H9 (cell line): Measurements from ENCODE around the gene OVAAL. TPM values are rescaled to one million over a fixed set of nuclear protein-coding genes. Genes with fewer than 3 reads are reported as not detected.

Experiments used
- DNase-seq: peaks from one replicate; pipeline ENCODE4 v3.0.0-alpha.2; 2017
- H2AFZ ChIP-seq: one replicate; pipeline ENCODE4 v1.6.1; 2013; ENCODE audit warnings: mild to moderate bottlenecking, low read length, control low read depth, moderate library complexity
- H2AK5ac ChIP-seq: 2 replicates; pipeline ENCODE4 v1.6.1; 2013; ENCODE audit warnings: low read length, control low read depth, mixed read lengths; ENCODE audit not compliant: insufficient read length
- H2BK120ac ChIP-seq: one replicate; pipeline ENCODE4 v1.6.1; 2013; ENCODE audit warnings: low read depth, mild to moderate bottlenecking, low read length, control low read depth, inconsistent platforms; ENCODE audit not compliant: poor library complexity, severe bottlenecking
- H2BK12ac ChIP-seq: 2 replicates; pipeline ENCODE4 v1.6.1; 2013; ENCODE audit warnings: low read length, control low read depth, mixed read lengths, low read depth; ENCODE audit not compliant: insufficient read length
- H2BK15ac ChIP-seq: 2 replicates; pipeline ENCODE4 v1.6.1; 2013; ENCODE audit warnings: low read depth, low read length, control low read depth
- H2BK20ac ChIP-seq: one replicate; pipeline ENCODE4 v1.6.1; 2013; ENCODE audit warnings: low read depth, mild to moderate bottlenecking, low read length, control low read depth, inconsistent platforms; ENCODE audit not compliant: poor library complexity, severe bottlenecking
- H2BK5ac ChIP-seq: 2 replicates; pipeline ENCODE4 v1.6.1; 2013; ENCODE audit warnings: low read length, control low read depth, mixed read lengths; ENCODE audit not compliant: insufficient read length
- H3K14ac ChIP-seq: 2 replicates; pipeline ENCODE4 v1.6.1; 2013; ENCODE audit warnings: low read length, control low read depth; ENCODE audit not compliant: insufficient read depth
- H3K18ac ChIP-seq: 2 replicates; pipeline ENCODE4 v1.6.1; 2013; ENCODE audit warnings: low read depth, mild to moderate bottlenecking, mixed read lengths, low read length, control low read depth; ENCODE audit not compliant: insufficient read length
- H3K23ac ChIP-seq: 2 replicates; pipeline ENCODE4 v1.6.1; 2013; ENCODE audit warnings: low read length, control low read depth, mixed read lengths, low read depth; ENCODE audit not compliant: insufficient read length
- H3K23me2 ChIP-seq: 2 replicates; pipeline ENCODE4 v1.6.1; 2013; ENCODE audit warnings: low read depth, mild to moderate bottlenecking, mixed read lengths, low read length, control low read depth; ENCODE audit not compliant: insufficient read length, poor library complexity, severe bottlenecking
- H3K27ac ChIP-seq: 2 replicates; pipeline ENCODE4 v1.5.1; 2013; ENCODE audit warnings: low read length, control low read depth, mixed read lengths, low read depth; ENCODE audit not compliant: insufficient read length
- H3K27me3 ChIP-seq: 2 replicates; pipeline ENCODE4 v1.6.1; 2013; ENCODE audit warnings: low read length, control low read depth, inconsistent platforms; ENCODE audit not compliant: insufficient read depth
- H3K4ac ChIP-seq: 2 replicates; pipeline ENCODE4 v1.6.1; 2013; ENCODE audit warnings: low read depth, mild to moderate bottlenecking, control low read depth, inconsistent platforms, low read length, moderate library complexity
- H3K4me1 ChIP-seq: 2 replicates; pipeline ENCODE4 v1.6.1; 2013; ENCODE audit warnings: low read length, control low read depth, inconsistent platforms; ENCODE audit not compliant: insufficient read depth
- H3K4me2 ChIP-seq: 2 replicates; pipeline ENCODE4 v1.6.1; 2013; ENCODE audit warnings: low read length, control low read depth, mixed read lengths; ENCODE audit not compliant: insufficient read length, insufficient read depth
- H3K56ac ChIP-seq: 2 replicates; pipeline ENCODE4 v1.6.1; 2013; ENCODE audit warnings: low read depth, mild to moderate bottlenecking, mixed read lengths, low read length, control low read depth; ENCODE audit not compliant: insufficient read length
- H3K79me1 ChIP-seq: 2 replicates; pipeline ENCODE4 v1.6.1; 2013; ENCODE audit warnings: low read depth, mild to moderate bottlenecking, moderate library complexity, low read length, control low read depth, inconsistent platforms; ENCODE audit not compliant: insufficient read depth, poor library complexity, severe bottlenecking
- H3K79me2 ChIP-seq: 2 replicates; pipeline ENCODE4 v1.6.1; 2013; ENCODE audit warnings: low read length, control low read depth, inconsistent platforms; ENCODE audit not compliant: insufficient read depth
- H3K9ac ChIP-seq: 2 replicates; pipeline ENCODE4 v1.6.1; 2013; ENCODE audit warnings: low read length, control low read depth, mixed read lengths; ENCODE audit not compliant: insufficient read length; ENCODE audit errors: extremely low read depth
- H3K9me3 ChIP-seq: one replicate; pipeline ENCODE4 v1.6.1; 2013; ENCODE audit warnings: low read depth, low read length, inconsistent platforms; ENCODE audit not compliant: control insufficient read depth
- H3T11ph ChIP-seq: one replicate; pipeline ENCODE4 v1.6.1; 2013; ENCODE audit warnings: mild to moderate bottlenecking, low read length, control low read depth, inconsistent platforms
- H4K20me1 ChIP-seq: one replicate; pipeline ENCODE4 v1.6.1; 2013; ENCODE audit not compliant: control insufficient read depth, insufficient read length, insufficient read depth
- H4K5ac ChIP-seq: 2 replicates; pipeline ENCODE4 v1.6.1; 2013; ENCODE audit warnings: low read depth, mild to moderate bottlenecking, mixed read lengths, low read length, control low read depth; ENCODE audit not compliant: insufficient read length
- H4K8ac ChIP-seq: replicated peaks from 2 replicates; pipeline ENCODE4 v1.6.1; 2013; ENCODE audit warnings: low read length, control low read depth, mixed read lengths, low read depth; ENCODE audit not compliant: insufficient read length
- H4K91ac ChIP-seq: 2 replicates; pipeline ENCODE4 v1.6.1; 2013; ENCODE audit warnings: low read depth, mild to moderate bottlenecking, moderate library complexity, mixed read lengths, low read length, control low read depth; ENCODE audit not compliant: insufficient read length
- H3K27ac Mint-ChIP-seq, 3 experiments: 2 replicates in 2 of 3; 3 replicates in 1 of 3; pipeline ENCODE4 v1.8.0; 2020 to 2021; ENCODE audit warnings: mixed read lengths in 3 of 3, mild to moderate bottlenecking in 1 of 3, moderate library complexity in 1 of 3
- H3K27me3 Mint-ChIP-seq: 2 replicates; pipeline ENCODE4 v1.8.0; 2021; ENCODE audit warnings: low read depth, mild to moderate bottlenecking, moderate library complexity, mixed read lengths
- H3K36me3 Mint-ChIP-seq, 3 experiments: 2 replicates in 2 of 3; 3 replicates in 1 of 3; pipeline ENCODE4 v1.8.0; 2020 to 2021; ENCODE audit warnings: low read depth in 3 of 3, mixed read lengths in 3 of 3; ENCODE audit not compliant: insufficient read depth in 1 of 3
- H3K4me1 Mint-ChIP-seq, 2 experiments: 2 replicates each; pipeline ENCODE4 v1.8.0; 2020; ENCODE audit warnings: mixed read lengths in 2 of 2
- H3K4me3 Mint-ChIP-seq, 2 experiments: 2 replicates in 1 of 2; 3 replicates in 1 of 2; pipeline ENCODE4 v1.8.0; 2020 to 2021; ENCODE audit warnings: mild to moderate bottlenecking in 2 of 2, mixed read lengths in 2 of 2, moderate library complexity in 1 of 2
- H3K9me3 Mint-ChIP-seq, 2 experiments: 2 replicates in 1 of 2; 3 replicates in 1 of 2; pipeline ENCODE4 v1.8.0; 2020; ENCODE audit warnings: mild to moderate bottlenecking in 2 of 2, mixed read lengths in 2 of 2, moderate library complexity in 1 of 2
- WGBS: extraction: QIAGEN DNeasy Blood & Tissue Kit; methylation state at CpG from one replicate; pipeline ENCODE4 v1.1.7; 2013; ENCODE audit warnings: missing lambda C conversion rate, low lambda C conversion rate, mixed read lengths; ENCODE audit not compliant: insufficient read length; ENCODE audit errors: extremely low coverage; 5-methylcytosine and 5-hydroxymethylcytosine counted together
- total RNA-seq: library from RNA; stranded (reverse); gene quantifications from 2 replicates; pipeline ENCODE4 v1.2.1, GENCODE V29; 2021
- TF ChIP-seq, protein P1 (sequence below): fragments of 200-600 bp; sonication (generic); conservative IDR thresholded peaks from 3 replicates; pipeline ENCODE4 v1.8.0; 2021; ENCODE audit warnings: antibody characterized with exemption, mild to moderate bottlenecking

OVAAL gene
- total RNA-seq, 1 experiment from 2014 or later = not detected

DNA sequence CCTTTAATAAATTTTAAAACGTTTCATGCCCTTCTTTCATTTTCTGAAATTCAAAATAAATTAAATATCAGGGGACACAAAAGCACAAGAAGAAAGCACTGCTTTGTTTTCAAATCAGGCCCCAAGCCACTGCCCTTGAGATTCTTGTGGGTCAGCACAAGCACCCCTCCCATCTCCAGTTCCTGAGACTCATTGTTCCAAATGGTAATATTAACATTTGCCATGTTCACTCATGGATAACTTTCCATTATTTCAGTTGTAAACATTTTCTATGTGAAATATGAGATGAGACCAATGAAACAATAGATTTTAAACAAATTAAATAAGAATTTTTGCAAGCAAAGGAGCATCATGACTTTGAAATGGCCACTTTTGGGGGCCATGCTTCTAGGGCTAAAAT lies 7.7 kb downstream of the OVAAL start:
- H2BK5ac ChIP-seq = no peak overlapping the region
- H3K56ac ChIP-seq = no peak overlapping the region
- H3K9ac ChIP-seq = no peak overlapping the region
- TF ChIP-seq, protein P1, sequence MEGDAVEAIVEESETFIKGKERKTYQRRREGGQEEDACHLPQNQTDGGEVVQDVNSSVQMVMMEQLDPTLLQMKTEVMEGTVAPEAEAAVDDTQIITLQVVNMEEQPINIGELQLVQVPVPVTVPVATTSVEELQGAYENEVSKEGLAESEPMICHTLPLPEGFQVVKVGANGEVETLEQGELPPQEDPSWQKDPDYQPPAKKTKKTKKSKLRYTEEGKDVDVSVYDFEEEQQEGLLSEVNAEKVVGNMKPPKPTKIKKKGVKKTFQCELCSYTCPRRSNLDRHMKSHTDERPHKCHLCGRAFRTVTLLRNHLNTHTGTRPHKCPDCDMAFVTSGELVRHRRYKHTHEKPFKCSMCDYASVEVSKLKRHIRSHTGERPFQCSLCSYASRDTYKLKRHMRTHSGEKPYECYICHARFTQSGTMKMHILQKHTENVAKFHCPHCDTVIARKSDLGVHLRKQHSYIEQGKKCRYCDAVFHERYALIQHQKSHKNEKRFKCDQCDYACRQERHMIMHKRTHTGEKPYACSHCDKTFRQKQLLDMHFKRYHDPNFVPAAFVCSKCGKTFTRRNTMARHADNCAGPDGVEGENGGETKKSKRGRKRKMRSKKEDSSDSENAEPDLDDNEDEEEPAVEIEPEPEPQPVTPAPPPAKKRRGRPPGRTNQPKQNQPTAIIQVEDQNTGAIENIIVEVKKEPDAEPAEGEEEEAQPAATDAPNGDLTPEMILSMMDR = no peak
- H3K79me2 ChIP-seq = no peaks in the 10 kb centered on the region
- H3K9me3 ChIP-seq = no peaks in the 10 kb centered on the region
- no peak for DNase-seq
- no peak overlapping the region for H3T11ph ChIP-seq
- no peaks in the 10 kb centered on the region for H3K79me1 ChIP-seq
- Mint-ChIP-seq H3K4me3 (no peak overlapping the region), H3K27ac (no peak overlapping the region), H3K9me3 (no peaks in the 10 kb centered on the region), H3K27me3 (peaks cover 3% of the 10 kb centered on the region), H3K4me1 (peaks cover 3 to 4% of the 10 kb centered on the region in 2 experiments; a peak in 1 of 4 replicates), H3K36me3 (no peaks in the 10 kb centered on the region)
- H4K20me1 ChIP-seq = no peaks in the 10 kb centered on the region
- no peak overlapping the region for H2BK120ac ChIP-seq
- no peak overlapping the region for H4K91ac ChIP-seq
- no peak overlapping the region for H2BK12ac ChIP-seq
- no peak overlapping the region for H2AFZ ChIP-seq
- no peak overlapping the region for H3K23ac ChIP-seq
- no peak overlapping the region for H3K14ac ChIP-seq
- H2BK15ac ChIP-seq = no peak overlapping the region
- H3K4ac ChIP-seq = no peak overlapping the region
- H3K23me2 ChIP-seq = no peaks in the 10 kb centered on the region
- no peak overlapping the region for H4K8ac ChIP-seq
- no peak overlapping the region for H4K5ac ChIP-seq
- no CpG with 5 or more reads among the region's 1 CpG for WGBS
- no peak overlapping the region for H2BK20ac ChIP-seq
- H3K4me2 ChIP-seq = no peak overlapping the region
- H3K27ac ChIP-seq = no peak overlapping the region
- H2AK5ac ChIP-seq = no peak overlapping the region
- H3K4me1 ChIP-seq = no peaks in the 10 kb centered on the region
- peaks cover 3% of the 10 kb centered on the region; the same call in 1 of the 2 replicates for H3K27me3 ChIP-seq
- no peak overlapping the region for H3K18ac ChIP-seq
